HG03135 (cell line): ENCODE data around the gene TMEM208.

Experiments
- ATAC-seq: cut with Tn5 transposase; IDR thresholded peaks from one replicate; pipeline ENCODE4 v1.9.1; 2021; ENCODE audit warnings: mild to moderate bottlenecking, moderate library complexity; ENCODE audit not compliant: unreplicated experiment

TMEM208 gene

GRCh38 chr16:67191411-67191994 is 35.4 kb upstream of the TMEM208 start:
- no peak for ATAC-seq

DNA sequence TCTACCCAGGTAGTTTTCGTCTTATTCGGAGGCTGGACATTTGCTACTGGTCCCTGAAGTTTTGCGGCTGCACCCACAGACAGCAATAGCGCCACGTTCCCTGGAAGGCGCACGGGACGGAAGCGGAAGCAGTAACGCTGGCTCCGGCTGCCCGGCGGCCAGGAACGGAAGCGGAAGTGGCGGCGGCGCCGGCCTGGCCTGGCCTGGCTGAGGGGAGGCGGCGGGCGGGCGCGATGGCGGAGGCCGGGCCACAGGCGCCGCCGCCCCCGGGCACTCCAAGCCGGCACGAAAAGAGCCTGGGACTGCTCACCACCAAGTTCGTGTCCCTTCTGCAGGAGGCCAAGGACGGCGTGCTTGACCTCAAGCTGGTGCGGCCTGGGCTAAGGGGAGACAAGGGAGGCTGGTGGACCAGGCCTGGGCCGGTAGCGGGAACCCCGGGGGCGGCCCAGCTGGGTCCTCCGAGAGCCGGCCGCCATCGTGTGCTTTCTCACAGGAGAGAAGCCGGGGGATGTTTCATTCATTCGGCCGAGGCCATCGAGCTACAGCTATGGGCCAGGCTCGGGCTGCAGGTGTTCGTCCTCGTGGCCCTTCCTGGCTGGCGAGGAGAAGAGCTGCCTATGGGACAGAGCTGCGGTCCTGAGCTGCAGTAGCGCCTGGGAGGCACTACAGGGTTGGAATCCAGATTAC is 34.8 kb upstream of the TMEM208 start, which contains the start of gene E2F4:
TSS of gene E2F4 (plus strand) at position 161 of the 687 bp plus-strand sequence. CDS start at position 234, 73 bp downstream.
- ATAC-seq, result peak; percentile 87

GRCh38 chr16:67192781-67193361 is 34.1 kb upstream of the TMEM208 start:
- ATAC-seq, result peak; percentile 2

GRCh38 chr16:67193536-67193935 is 33.4 kb upstream of the TMEM208 start:
- no peak for ATAC-seq

GRCh38 chr16:67194260-67194659 is 32.7 kb upstream of the TMEM208 start:
- ATAC-seq, result no peak

GRCh38 chr16:67195676-67196075 is 31.3 kb upstream of the TMEM208 start:
- ATAC-seq, result no peak

GRCh38 chr16:67196881-67197280 is 30.0 kb upstream of the TMEM208 start:
- ATAC-seq, result no peak

DNA sequence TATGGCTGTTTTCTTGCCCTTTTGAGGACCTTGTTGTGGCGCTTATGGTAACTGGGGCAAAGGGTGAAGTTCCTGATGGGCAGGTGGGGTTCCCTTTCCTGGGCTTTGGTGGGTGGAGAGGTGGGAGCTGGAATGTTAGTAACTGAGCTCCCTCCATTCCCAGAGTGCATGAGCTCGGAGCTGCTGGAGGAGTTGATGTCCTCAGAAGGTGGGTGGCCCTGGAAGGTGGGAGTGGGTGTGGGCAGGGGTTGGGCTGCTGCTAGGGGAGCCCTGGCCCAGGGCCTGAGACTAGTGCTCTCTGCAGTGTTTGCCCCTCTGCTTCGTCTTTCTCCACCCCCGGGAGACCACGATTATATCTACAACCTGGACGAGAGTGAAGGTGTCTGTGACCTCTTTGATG is 29.2 kb upstream of the TMEM208 start:
- ATAC-seq, result no peak

GRCh38 chr16:67198238-67198734 is 28.6 kb upstream of the TMEM208 start:
- ATAC-seq, result no peak

DNA sequence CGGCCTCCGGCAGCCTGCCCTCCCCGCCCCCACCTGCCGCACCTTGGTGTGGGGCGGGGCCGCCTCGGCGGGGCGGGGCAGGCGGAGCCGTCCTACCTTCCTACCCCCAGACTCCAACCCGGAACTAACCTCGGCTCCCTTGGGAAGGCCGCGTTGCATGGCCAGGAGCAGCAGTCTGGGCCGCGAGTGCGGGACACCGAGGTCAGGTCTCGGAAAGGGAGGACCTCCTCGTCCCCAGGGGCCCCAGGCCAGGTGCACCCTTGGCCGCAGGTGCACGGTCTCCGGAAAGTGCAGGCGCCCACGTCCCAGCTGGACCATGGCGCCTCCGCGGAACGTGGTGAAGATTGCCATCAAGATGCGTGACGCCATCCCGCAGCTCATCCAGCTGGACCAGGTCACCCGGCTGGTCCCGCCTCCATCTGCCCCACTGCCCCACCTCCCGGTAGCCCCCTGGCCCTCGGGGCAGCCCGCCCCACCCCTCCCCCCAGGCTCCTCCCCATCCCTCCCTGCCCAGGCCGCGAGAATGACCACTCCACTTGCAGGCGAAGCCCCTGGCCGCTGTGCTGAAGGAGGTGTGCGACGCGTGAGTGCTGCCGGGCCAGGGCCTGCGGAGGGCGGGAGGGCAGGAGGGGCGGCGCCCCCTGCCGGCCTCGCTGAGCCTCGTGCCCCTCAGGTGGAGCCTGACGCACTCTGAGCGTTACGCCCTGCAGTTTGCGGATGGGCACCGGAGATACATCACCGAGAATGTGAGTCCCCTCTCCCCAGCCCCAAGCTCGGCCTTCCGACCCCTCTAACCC is 27.7 kb upstream of the TMEM208 start, which contains the start of gene ELMO3:
TSS of gene ELMO3 (plus strand) at position 121 of the 797 bp plus-strand sequence. CDS start at position 317, 196 bp downstream.
- ATAC-seq, result no peak

DNA sequence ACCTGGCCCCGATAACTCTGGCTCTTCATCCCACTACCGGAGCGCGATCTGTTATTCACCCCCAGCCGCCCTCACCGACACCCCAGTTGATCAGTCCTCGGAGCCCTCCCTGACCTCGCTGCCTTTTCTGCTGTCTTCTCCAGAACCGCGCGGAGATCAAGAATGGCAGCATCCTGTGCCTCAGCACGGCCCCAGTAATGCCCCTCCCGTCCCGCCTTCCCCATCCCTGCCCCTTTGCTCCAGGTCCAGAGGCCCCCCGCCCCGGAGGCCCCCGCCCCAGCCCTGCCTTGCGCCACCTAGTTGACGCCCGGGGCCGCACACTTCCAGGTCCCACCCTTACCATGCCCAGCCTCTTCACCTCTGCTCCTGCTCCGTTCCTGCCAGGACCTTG is 27.1 kb upstream of the TMEM208 start:
- ATAC-seq, result no peak

DNA sequence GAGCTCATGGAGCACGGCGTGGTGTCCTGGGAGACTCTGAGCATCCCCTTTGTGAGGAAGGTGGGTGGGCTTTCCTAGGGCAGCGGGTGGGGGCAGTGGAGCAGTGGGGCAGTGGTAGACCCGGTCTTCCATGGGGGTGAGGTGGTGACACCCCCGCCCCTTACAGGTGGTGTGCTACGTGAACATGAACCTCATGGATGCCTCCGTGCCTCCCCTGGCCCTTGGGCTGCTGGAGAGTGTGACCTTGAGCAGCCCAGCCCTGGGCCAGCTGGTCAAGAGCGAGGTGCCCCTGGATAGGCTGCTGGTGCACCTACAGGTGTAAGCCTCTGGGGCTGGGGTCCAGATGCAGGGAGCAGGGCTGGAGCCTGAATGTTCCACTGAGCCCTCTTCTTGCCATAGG is 26.4 kb upstream of the TMEM208 start:
- ATAC-seq, result no peak

DNA sequence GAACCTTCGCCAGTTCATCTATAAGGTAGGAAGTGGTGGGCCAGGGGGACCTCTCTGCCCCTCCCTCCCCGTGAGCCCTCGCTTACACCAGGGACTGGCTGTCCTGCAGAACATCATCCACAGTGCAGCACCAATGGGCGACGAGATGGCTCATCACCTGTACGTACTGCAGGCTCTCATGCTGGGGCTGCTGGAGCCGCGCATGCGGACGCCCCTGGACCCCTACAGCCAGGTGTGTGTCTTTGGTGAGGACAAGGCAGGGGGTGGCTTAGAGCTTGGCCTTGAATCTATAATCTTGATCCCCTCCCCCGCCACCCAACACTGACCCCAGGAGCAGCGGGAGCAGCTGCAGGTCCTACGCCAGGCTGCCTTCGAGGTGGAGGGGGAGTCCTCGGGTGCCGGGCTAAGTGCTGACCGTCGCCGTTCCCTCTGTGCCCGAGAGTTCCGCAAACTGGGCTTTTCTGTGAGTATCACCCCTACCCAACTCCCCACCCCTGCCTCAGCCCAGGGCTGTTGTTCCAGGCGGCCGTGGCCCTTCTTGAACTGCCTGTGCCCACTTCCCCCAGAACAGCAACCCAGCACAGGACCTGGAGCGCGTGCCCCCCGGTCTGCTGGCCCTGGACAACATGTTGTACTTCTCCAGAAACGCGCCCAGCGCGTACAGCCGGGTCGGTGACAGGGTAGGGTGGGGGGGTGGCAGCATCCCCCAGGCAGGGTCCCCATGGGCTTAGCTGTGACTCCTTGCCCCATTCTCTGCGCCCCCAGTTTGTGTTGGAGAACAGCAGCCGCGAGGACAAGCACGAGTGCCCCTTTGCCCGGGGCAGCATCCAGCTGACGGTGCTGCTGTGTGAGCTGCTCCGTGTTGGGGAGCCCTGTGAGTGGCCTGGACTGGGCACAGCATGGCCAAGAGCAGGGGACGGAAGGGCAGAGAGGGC is 25.3 kb upstream of the TMEM208 start:
- no peak for ATAC-seq

DNA sequence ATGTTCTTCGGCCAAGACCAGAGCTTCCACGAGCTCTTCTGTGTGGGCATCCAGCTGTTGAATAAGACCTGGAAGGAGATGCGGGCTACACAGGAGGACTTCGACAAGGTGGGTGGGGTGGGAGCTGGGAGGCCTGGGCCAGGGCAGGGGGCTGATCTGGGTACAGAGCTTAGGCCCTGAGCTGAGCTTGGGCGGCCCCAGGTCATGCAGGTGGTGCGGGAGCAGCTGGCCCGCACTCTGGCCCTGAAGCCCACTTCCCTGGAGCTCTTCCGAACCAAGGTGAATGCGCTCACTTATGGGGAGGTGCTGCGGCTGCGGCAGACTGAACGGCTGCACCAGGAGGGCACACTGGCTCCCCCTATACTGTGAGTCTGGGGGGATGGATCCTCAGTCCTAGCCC is 24.5 kb upstream of the TMEM208 start:
- ATAC-seq, result no peak

DNA sequence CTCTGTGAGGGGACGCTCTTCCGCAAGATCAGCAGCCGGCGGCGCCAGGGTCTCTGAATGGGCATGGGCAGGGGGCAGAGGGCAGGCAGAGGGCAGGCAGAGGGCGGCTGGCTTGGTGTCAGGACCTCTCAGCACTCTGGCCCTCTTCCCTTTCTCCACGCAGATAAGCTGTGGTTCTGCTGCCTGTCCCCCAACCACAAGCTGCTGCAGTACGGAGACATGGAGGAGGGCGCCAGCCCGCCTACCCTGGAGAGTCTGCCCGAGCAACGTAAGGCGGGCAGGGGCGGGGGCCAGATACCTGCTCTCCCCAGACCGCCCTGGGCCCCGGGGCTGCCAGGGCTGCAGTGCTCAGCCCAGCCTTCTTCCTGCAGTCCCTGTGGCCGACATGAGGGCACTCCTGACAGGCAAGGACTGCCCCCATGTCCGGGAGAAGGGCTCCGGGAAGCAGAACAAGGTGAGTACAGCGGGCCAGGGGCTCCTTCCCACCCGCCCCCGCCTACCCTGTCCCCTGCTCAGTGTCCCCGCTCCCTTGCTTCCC is 23.9 kb upstream of the TMEM208 start:
- no peak for ATAC-seq

GRCh38 chr16:67204076-67204475 is 22.9 kb upstream of the TMEM208 start:
- no peak for ATAC-seq

- no peak for ATAC-seq
These were observed 20.6 kb upstream of the TMEM208 start for GRCh38 chr16:67206129-67206837.

GRCh38 chr16:67206838-67207248 is 20.1 kb upstream of the TMEM208 start:
- ATAC-seq, result no peak
